Measurements from ENCODE around the gene ZNF451.
"Not testable (repeated sequence)": the region's sequence is repeated elsewhere in the genome, so short reads cannot be mapped to it uniquely, and the experiment has no call there.

GRCh38 chr6:57047859-57048258 lies 42.1 kb upstream of the ZNF451 start:
- TF ChIP-seq CTCF, POLR2A, EP300 (IDR thresholded peaks at IDR 0.05): not testable (repeated sequence)
